Ascending aorta (tissue), 2 donors: Measurements from ENCODE around the gene CCL27. TPM values are rescaled to one million over a fixed set of nuclear protein-coding genes. Genes with fewer than 3 reads are reported as not detected.

ENCODE experiments used
- DNase-seq, 2 donors: peaks; one replicate each; pipeline ENCODE4 v3.0.0-alpha.2; 2019; ENCODE audit warnings: low spot score in 2 of 2
- H3K27ac ChIP-seq, 2 donors: fragments of 200-600 bp; sonication (generic); one replicate each; pipeline ENCODE4 v1.5.1; 2016 to 2017; ENCODE audit warnings: mild to moderate bottlenecking in 1 of 2
- H3K27me3 ChIP-seq: fragments of 200-600 bp; sonication (generic); one replicate; pipeline ENCODE4 v1.5.1; 2017
- H3K36me3 ChIP-seq, 2 donors: fragments of 200-600 bp; sonication (generic); one replicate each; pipeline ENCODE4 v1.5.1; 2016
- H3K4me1 ChIP-seq, 2 donors: fragments of 200-600 bp; sonication (generic); one replicate each; pipeline ENCODE4 v1.5.1; 2016 to 2017; ENCODE audit warnings: mild to moderate bottlenecking in 1 of 2
- H3K4me3 ChIP-seq, 2 donors: fragments of 200-600 bp; sonication (generic); one replicate each; pipeline ENCODE4 v1.5.1; 2016 to 2017; ENCODE audit warnings: mild to moderate bottlenecking in 1 of 2
- H3K9me3 ChIP-seq, 2 donors: fragments of 200-600 bp; sonication (generic); one replicate each; pipeline ENCODE4 v1.5.1; 2016
- intact Hi-C: fragments of 100-400 bp; cut with DNase I; formaldehyde crosslinking; loops from one replicate; pipeline ENCODE4 v1.15.1; 2023
- total RNA-seq: library from RNA; depleted of rRNA; stranded (reverse); fragments of >200 nt; gene quantifications from one replicate; pipeline ENCODE4 v1.1.0, GENCODE V29; 2016
- TF ChIP-seq, protein P1 (sequence below), 3 experiments: fragments of 200-600 bp in 2 of 3; fragments of 450-650 bp in 1 of 3; sonication (generic) in 2 of 3; IDR thresholded peaks; one replicate each; pipeline ENCODE4 v1.5.1; 2016 to 2019; ENCODE audit warnings: antibody characterized with exemption in 3 of 3, mild to moderate bottlenecking in 1 of 3, moderate library complexity in 1 of 3

The CCL27 gene
- total RNA-seq, 1 donor from 2014 or later = 9.3 TPM

DNA sequence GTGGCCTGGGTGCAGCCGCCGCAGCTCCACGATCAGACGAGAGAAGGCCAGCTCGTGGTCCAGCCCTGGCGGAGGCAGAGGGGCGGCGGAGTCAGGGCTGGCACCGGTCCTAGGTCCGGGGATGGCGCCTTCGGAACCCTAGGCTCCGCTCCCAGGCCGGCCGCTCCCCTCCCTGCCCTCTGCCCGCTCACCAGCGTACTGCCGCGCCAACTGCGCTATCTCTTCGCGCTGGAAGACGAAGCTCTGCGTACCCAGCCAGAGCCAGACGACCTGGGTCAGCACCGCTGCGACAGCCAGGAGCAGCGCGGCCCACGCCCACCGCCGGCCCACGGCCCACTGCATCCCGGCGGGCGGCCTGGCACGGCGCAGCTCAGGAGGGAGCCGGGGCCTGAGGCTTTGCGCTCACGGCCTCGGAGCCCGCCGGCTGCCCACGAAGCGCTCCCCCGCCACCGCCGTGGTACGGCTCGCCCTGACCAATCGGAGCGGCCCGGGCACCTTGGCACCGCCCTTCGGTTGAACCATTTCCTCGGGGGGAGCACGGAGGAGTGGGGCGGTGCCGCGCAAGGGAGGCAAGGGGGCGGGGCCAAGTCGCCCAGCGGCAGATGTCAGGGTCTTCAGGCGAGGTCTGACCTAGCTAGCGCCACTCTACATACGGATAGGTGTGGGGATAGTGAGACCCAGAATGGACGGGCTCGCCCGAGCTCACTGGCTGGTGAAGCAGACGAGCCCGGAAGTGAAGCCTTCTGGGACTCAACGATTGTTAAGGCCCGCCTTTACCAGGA, 24.9 kb downstream of the CCL27 start, which contains the start of gene SIGMAR1:
SIGMAR1 (minus strand) TSS at position 432 of the 782 bp plus-strand sequence; CDS start at position 342, 90 bp downstream.
- intact Hi-C loops = loop anchor here (1.0 kb wide), 2 partner anchors 9 to 29 kb away; partner anchors contain the start of gene GALT
- peak within 1 kb of the TSS; percentile 76 to 79 for H3K27ac ChIP-seq
- TF ChIP-seq, protein P1, sequence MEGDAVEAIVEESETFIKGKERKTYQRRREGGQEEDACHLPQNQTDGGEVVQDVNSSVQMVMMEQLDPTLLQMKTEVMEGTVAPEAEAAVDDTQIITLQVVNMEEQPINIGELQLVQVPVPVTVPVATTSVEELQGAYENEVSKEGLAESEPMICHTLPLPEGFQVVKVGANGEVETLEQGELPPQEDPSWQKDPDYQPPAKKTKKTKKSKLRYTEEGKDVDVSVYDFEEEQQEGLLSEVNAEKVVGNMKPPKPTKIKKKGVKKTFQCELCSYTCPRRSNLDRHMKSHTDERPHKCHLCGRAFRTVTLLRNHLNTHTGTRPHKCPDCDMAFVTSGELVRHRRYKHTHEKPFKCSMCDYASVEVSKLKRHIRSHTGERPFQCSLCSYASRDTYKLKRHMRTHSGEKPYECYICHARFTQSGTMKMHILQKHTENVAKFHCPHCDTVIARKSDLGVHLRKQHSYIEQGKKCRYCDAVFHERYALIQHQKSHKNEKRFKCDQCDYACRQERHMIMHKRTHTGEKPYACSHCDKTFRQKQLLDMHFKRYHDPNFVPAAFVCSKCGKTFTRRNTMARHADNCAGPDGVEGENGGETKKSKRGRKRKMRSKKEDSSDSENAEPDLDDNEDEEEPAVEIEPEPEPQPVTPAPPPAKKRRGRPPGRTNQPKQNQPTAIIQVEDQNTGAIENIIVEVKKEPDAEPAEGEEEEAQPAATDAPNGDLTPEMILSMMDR (IDR thresholded peaks at IDR 0.05) = peak in 2 of 3 experiments; percentile 4 to 7
- H3K36me3 ChIP-seq = no peaks in the 10 kb centered on the region
- no peaks in the 10 kb centered on the region for H3K9me3 ChIP-seq
- H3K27me3 ChIP-seq = no peaks in the 10 kb centered on the region
- peaks cover 0 to 13% of the 10 kb centered on the region in 2 donors for H3K4me1 ChIP-seq
- H3K4me3 ChIP-seq = peak within 1 kb of the TSS; percentile 61 to 83
- DNase-seq = peak; percentile 54 to 94

DNA sequence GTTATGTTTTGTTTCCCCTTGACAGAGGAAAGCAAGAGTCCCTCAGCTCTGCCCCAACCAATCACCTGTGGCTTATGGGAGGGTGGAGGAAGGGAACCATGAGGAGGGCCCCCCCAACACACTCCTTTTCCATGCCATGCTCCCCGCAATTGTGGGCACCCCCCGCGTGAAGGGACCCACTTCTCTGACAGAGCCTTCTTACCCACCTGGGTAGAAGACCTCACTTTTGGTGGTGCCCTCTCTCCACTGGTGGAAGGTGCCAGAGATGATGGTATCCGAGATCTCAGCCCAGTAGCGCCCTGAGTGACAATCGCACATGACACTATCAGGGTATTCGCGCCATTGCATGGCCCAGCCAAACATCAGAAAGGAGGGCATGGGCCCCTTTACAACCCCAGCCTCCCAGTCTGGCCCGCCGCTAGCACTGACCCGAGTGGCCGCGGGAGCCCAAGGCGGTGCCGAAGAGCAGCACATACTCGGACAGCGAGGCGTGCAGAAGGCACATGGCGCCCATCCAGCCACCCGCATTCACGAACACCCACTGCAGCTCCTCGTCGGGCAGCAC, 25.6 kb downstream of the CCL27 start:
- Histone ChIP-seq H3K27ac (peak overlapping the region; percentile 76 to 79), H3K4me3 (peak overlapping the region; percentile 61 to 83), H3K9me3 (no peaks in the 10 kb centered on the region), H3K27me3 (no peaks in the 10 kb centered on the region), H3K4me1 (peaks cover 0 to 13% of the 10 kb centered on the region in 2 donors), H3K36me3 (no peaks in the 10 kb centered on the region)
- DNase-seq = peak in 1 of 2 donors; percentile 75
- TF ChIP-seq, protein P1 (IDR thresholded peaks at IDR 0.05) = no peak
- intact Hi-C loops = loop anchor here (1.0 kb wide), 2 partner anchors 9 to 29 kb away; partner anchors contain the start of gene GALT

DNA sequence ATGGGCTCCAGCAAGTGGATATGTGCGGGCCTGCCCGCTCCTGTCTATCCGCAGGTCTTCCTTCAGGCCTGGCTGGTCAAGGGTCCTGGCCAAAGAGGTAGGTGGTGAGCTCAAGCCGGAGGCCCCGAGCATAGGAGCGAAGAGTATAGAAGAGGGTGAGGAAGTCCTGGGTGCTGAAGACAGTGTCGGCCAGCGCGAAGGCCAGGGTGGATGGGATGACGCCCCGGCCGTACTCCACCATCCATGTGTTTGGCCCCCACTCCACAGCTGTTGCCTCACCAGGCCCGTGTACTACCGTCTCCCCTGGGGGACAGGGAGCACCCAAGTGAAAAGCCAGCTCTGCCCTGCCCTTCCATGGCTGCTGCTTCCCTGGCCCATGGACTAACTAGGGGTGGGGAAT, 26.9 kb downstream of the CCL27 start:
- Histone ChIP-seq H3K4me1 (peaks cover 0 to 13% of the 10 kb centered on the region in 2 donors), H3K9me3 (no peaks in the 10 kb centered on the region), H3K36me3 (no peaks in the 10 kb centered on the region), H3K27ac (no peak overlapping the region), H3K4me3 (no peak overlapping the region), H3K27me3 (no peaks in the 10 kb centered on the region)
- TF ChIP-seq, protein P1 (IDR thresholded peaks at IDR 0.05) = no peak
- DNase-seq = no peak
- intact Hi-C loops = no loop called here

DNA sequence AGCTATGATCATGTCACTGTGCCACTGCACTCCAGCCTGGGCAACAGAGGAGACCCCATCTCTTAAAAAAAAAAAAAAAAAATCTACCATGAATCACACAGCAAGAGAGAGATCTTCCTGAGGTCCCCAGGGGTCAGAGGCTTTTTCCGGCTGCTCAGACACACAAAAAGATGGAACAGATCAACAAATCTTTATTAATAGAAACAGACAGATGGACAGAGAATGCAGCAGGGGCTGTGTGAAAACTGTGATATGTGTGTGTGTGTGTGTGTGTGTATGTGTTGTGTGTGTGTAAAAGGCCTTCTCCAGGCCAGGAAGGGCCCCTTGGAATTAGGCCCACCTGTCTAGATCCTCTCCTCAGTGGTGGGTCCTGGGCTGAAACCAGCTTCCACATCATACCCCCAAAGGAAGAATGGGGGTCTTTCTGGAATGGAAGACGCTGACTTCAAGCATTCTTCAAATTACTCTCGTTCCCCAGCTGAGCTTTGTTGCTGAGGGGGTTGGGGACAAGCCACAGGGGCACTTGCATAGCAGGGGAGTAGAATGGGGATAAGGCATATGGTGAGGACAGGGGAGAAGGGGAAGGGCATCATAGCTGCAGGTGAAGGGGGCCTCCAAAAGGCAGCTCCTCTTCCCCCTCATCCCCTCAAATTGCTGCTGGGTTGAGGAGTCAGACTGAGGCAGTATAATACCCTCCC, 27.8 kb downstream of the CCL27 start:
- no peaks in the 10 kb centered on the region for H3K9me3 ChIP-seq
- TF ChIP-seq, protein P1 (IDR thresholded peaks at IDR 0.05) = no peak
- intact Hi-C loops = loop anchor here (1.0 kb wide), 1 partner anchor 22 kb away; the partner anchor contains the start of gene RPP25L
- no peaks in the 10 kb centered on the region for H3K36me3 ChIP-seq
- H3K4me3 ChIP-seq = no peak overlapping the region
- DNase-seq = no peak
- H3K4me1 ChIP-seq = peaks cover 0 to 13% of the 10 kb centered on the region in 2 donors
- no peak overlapping the region for H3K27ac ChIP-seq
- H3K27me3 ChIP-seq = no peaks in the 10 kb centered on the region

DNA sequence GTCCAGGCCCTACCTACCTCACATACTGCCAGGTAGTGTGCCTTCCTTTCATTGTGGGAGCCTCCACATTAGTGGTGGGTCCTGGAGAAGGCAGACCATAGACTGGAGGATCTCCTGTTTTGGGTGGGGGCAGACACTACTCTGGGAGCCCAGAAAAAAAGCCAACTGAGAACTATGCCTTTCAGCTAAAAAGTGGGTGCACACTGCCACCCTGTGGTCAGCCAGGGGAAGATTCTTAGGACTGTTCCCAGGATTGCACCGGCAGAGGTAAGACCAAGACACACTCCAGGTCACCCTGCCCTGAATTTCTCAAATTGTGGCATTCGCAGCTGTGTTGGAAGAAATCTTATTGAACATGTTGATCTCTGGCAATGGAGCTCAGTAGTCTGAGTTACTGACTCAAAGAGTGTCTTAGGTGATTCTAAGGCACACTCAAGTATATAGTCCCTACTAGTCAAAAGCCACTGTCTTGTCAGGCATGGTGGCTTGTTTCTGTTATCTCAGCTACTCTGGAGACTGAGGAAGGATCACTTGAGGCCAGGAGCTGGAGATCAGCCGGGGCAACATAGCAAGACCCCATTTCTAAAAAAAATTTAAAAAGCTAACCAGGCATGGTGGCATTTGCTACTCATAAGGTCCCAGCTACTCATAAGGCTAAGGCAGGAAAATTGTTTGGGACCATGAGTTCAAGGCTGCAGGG, 28.5 kb downstream of the CCL27 start:
- H3K36me3 ChIP-seq = no peaks in the 10 kb centered on the region
- peaks cover 2 to 16% of the 10 kb centered on the region in 2 donors for H3K4me1 ChIP-seq
- no peak overlapping the region for H3K4me3 ChIP-seq
- no peaks in the 10 kb centered on the region for H3K27me3 ChIP-seq
- H3K9me3 ChIP-seq = no peaks in the 10 kb centered on the region
- TF ChIP-seq, protein P1 (IDR thresholded peaks at IDR 0.05) = peak; percentile 69 to 86 (median 78)
- intact Hi-C loops = loop anchor here (1.0 kb wide), 1 partner anchor 22 kb away; the partner anchor contains the start of gene RPP25L
- H3K27ac ChIP-seq = no peak overlapping the region
- no peak for DNase-seq
